Measurements from ENCODE around the gene TSPAN9. TPM values are rescaled to one million over a fixed set of nuclear protein-coding genes. Genes with fewer than 3 reads are reported as not detected.

TSPAN9 gene
- total RNA-seq, 1 donor from 2014 or later, result 15.9 TPM

- ATAC-seq, result no peak
These were observed 177.9 kb downstream of the TSPAN9 start for GRCh38 chr12:3255057-3255456.

GRCh38 chr12:3256103-3256631, 179.0 kb downstream of the TSPAN9 start:
- no peak for ATAC-seq

DNA sequence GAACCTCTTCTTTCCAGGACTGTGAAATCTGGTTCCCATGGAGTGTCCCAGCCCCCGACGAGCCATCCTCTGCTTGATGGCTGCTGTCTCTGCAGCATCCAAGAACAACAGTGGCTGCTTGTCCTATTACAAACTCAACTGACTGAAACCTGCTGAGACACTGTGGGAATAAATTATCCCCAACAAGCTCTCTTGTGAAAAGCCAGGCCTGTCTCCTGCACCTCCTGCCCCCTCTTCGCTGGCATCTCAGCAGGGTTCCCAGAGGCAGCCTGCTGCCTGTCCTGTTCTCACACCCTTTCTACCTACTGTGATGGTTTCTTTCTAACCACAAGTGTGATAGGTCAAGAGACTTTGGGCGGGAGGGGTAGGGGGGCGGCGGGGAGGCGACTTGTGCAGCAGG, 180.2 kb downstream of the TSPAN9 start:
- ATAC-seq, result no peak

- ATAC-seq, result no peak
These were observed 182.8 kb downstream of the TSPAN9 start for GRCh38 chr12:3259973-3260372.

GRCh38 chr12:3261782-3262359, 184.7 kb downstream of the TSPAN9 start:
- ATAC-seq, result no peak

GRCh38 chr12:3262470-3262869, 185.3 kb downstream of the TSPAN9 start:
- no peak for ATAC-seq

- no peak for ATAC-seq
These were observed 186.1 kb downstream of the TSPAN9 start for GRCh38 chr12:3263282-3263681.

DNA sequence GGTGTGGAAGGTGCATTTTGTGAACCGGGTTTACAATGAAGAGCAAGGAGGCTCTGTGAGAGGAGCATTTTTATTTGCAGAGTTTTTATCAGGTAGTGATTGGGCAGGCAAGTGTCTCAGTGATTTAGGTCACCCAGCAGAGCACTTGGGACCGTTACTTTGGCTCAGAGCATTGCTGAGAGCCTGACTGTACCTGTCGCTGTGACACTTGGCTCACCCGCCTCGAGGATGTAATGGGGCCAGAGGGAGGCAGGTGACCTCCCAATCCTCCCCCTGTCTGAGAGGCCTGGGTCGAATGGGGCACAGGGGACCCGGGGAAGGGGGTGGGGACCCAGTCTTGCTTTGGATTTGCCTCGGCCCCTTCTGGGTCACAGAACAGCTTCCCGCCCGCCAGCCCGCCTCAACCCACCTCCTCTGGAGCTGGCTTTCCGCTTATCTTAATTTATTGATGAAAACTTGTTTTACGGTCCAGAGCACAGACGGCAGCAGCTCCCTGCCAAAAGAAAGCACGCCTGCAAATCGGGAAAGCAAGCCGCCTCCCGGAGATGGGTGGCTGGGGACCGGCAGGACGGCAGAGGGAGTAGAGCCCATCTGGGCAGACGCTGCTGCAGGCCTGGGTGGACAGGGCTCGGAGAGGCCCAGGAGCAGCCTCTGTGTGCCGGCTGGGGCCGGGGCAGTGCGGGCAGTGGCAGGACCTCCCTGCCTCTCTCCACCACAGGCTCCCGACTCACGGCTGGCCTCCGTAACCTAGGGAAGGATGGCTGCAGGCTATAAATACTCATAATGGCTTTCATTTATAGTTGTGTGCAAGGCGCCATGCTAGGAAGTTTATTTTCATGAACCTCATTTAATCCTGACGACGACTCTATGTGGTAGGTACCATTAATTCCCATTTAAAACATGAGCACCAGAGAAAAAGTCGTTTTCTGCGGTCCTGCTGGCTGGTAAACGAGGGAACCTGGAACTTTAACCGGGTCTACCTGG, 187.1 kb downstream of the TSPAN9 start:
- ATAC-seq, result no peak

- no peak for ATAC-seq
These were observed 188.2 kb downstream of the TSPAN9 start for GRCh38 chr12:3265406-3265805.

GRCh38 chr12:3266638-3267037, 189.5 kb downstream of the TSPAN9 start:
- no peak for ATAC-seq

DNA sequence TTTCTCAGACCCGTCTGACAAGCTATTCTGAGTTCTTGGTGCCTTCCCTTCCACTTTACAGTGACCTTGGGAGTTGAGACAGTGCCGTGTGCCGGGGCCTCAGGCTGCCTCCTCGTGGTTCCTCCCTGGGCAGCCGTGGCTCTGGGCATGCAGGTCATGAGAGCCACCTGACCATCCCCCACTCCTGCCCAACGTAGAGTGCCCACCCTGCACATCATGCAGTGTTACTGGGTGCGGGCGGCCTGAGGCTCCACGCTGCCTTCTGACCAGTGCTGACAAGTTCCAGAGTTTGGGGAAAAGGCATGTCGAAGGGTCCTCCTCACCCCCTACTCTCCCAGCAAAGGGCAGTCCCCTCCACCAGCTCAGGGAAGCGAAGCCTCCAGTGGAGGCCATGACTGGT, 190.5 kb downstream of the TSPAN9 start:
- ATAC-seq, result no peak

- no peak for ATAC-seq
These were observed 192.4 kb downstream of the TSPAN9 start for GRCh38 chr12:3269594-3269993.

GRCh38 chr12:3271146-3271545, 194.0 kb downstream of the TSPAN9 start:
- ATAC-seq, result no peak

GRCh38 chr12:3271639-3272038, 194.5 kb downstream of the TSPAN9 start:
- ATAC-seq, result no peak

DNA sequence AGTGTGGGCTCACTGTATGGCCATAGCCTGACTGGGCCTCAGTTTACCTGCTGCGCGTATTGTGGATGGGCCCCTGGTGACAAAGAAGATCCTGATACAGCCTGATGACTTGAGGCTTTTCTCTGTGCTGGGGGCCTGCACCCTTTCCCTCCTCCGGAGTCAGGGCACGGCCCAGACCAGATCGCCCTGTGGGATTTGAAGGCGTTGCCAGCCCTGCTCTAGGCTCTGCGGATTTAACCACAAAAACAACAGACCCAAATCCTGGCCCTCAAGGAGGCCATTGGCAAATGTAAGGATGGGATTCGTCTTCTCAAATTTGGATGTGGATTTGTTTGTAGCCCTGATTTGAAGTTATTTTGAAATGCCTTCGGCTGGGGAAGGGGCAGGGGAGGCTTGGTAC, 195.8 kb downstream of the TSPAN9 start:
- ATAC-seq, result no peak

- ATAC-seq, result peak; percentile 38
These were observed 196.3 kb downstream of the TSPAN9 start for GRCh38 chr12:3273409-3273853.

DNA sequence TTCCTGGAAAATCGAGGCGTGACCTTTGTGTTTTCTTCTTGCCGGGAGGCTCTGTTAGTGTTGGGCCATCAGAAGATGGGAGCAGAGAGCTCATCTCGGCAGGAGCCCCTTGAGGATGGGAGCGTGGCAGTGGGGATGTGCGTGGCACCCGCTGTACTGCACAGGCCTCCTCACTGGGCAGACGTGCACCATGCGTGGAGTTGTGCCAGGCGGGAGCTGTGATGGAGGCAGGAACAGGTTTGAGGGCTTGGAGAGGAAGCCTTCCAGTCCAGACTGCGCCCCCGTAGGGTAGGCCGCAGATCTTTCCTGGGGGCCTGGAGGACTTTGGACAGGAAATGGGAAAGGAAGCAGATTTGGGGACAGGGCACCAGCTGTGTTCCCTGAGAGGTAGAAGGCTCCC, 197.5 kb downstream of the TSPAN9 start:
- no peak for ATAC-seq

DNA sequence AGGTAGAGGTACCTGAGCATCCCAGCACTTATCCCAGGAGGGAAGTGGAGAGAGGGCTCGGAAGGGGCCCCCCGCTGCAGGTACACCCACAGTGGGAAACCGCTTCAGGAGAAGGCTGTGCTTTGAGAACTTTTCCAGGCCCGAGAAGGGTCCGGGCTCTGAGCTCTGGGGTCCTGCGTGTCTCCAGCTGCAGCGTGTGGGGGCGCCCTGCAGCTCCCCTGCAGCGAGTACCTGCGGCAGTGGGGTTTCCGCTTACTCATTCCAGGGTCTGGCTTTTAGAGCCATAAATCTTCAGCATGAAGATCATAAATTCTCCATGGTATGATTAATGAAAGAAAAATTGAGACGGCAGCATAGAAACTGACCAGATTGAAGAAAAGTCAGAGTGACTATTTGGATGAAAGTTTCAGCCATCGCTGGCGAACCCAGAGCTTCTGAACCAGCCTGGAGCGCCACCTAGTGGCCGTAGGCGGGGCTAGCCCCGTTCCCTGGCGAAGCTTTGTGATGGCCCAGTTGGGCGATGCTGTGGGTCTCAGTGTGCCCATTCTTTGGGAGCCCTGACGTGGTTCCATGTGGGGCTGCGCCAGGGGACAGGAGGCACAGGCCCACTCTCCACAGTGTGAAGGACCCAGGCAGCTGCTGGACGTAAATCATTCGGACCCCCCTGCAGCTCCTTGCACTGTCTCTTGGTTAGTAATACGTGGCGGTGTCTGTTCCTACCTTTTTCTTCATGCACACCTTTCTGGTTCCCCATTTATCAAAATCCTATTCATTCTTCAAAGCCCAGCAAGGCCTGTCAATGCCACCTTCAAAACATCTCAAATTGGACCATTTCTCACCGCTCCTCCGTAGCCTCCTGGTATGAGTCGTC, 198.2 kb downstream of the TSPAN9 start:
- ATAC-seq, result peak; percentile 49

- ATAC-seq, result no peak
These were observed 199.0 kb downstream of the TSPAN9 start for GRCh38 chr12:3276226-3276625.

DNA sequence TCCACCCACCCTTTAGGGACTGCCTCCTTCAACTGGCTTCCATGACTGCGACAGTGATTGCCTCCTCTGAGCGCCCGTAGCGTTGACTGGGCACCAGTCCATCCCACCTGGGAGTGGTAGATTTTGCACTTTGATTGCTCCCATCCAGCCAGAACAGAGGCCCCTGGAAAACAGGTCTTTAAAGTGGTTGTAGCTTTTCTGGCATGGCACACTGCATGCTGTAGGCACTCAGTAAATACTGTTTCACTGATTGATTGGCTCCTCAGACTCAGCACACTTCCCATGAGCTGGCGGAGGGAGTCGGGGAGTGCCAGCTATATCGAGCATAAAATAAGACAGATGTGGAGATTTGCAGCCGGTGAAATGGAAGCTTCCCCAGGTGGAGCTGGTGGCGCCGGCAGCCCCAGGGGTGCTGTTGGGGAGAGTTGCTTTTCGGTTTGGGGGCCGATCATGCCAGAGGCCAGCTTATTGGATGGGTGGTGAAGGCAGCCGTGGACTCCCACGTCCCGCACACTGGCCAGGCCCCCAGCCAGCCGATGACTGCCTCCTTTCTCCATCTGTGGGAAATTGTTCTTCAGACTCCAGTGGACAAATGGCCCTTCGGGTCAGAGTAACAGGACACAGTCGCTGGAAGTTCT, 200.2 kb downstream of the TSPAN9 start:
- ATAC-seq, result no peak

GRCh38 chr12:3278681-3279414, 201.7 kb downstream of the TSPAN9 start:
- peak; percentile 59 for ATAC-seq

DNA sequence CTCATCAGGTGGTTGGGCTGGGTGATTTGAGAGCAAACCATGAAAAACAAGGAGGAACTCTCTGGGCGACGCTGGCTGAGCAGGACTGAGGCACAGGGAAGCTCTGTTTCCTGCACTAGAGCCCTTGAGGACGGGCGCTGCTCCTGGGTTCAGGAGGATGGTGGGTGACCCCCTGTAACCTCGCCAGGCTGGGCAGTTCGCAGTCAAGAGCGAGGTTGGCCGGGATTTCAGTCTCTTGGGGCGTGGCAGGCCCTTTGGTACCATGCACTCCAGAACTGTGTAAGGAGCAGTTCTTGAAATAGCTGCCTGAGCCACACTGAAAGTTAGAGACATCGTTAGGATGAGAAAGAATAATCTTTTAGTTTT, 202.2 kb downstream of the TSPAN9 start:
- ATAC-seq, result no peak

All from esophagus mucosa (tissue), 1 donor.